Natural killer cell (primary cell): ENCODE measurements around the gene EPHB4. TPM values are rescaled to one million over a fixed set of nuclear protein-coding genes. Genes with fewer than 3 reads are reported as not detected.

Experiments
- ATAC-seq, 3 donors: fragments of 150-1000 bp in 2 of 3; fragments of 200-7000 bp in 1 of 3; cut with Tn5 transposase; 1 replicate in 1 of 3; 2 replicates in 2 of 3; pipeline ENCODE4 v1.10.0; 2021; ENCODE audit warnings: mild to moderate bottlenecking in 2 of 3, moderate library complexity in 2 of 3
- DNase-seq, 2 donors: peaks; one replicate each; pipeline versions ENCODE4 v3.0.0 to v3.0.0-alpha.2; 2013 to 2021; ENCODE audit warnings: mixed read lengths in 1 of 2
- H3K27ac ChIP-seq: one replicate; pipeline ENCODE4 v1.5.1; 2013; ENCODE audit warnings: mild to moderate bottlenecking, low read length
- H3K27me3 ChIP-seq: one replicate; pipeline ENCODE4 v1.6.1; 2013; ENCODE audit warnings: low read length; ENCODE audit not compliant: control insufficient read depth, insufficient read depth
- H3K36me3 ChIP-seq: one replicate; pipeline ENCODE4 v1.6.1; 2013; ENCODE audit warnings: low read length; ENCODE audit not compliant: control insufficient read depth, insufficient read depth
- H3K4me1 ChIP-seq: one replicate; pipeline ENCODE4 v1.6.1; 2013; ENCODE audit warnings: low read length; ENCODE audit not compliant: control insufficient read depth, insufficient read depth
- H3K4me3 ChIP-seq: one replicate; pipeline ENCODE4 v1.5.1; 2013; ENCODE audit warnings: low read length
- H3K9me3 ChIP-seq: one replicate; pipeline ENCODE4 v1.6.1; 2013; ENCODE audit warnings: low read length; ENCODE audit not compliant: control insufficient read depth, insufficient read depth
- H3K27ac Mint-ChIP-seq, 2 donors: one replicate each; pipeline ENCODE4 v1.8.0; 2022; ENCODE audit warnings: mild to moderate bottlenecking in 2 of 2, mixed read lengths in 2 of 2, moderate library complexity in 1 of 2
- H3K27me3 Mint-ChIP-seq, 2 donors: one replicate each; pipeline ENCODE4 v1.8.0; 2022; ENCODE audit warnings: low read depth in 2 of 2, mixed read lengths in 2 of 2
- H3K36me3 Mint-ChIP-seq: one replicate; pipeline ENCODE4 v1.8.0; 2022; ENCODE audit warnings: mixed read lengths
- H3K4me1 Mint-ChIP-seq, 2 donors: one replicate each; pipeline ENCODE4 v1.8.0; 2022; ENCODE audit warnings: mixed read lengths in 2 of 2
- H3K4me3 Mint-ChIP-seq: one replicate; pipeline ENCODE4 v1.8.0; 2022; ENCODE audit warnings: mild to moderate bottlenecking, moderate library complexity, mixed read lengths
- H3K9me3 Mint-ChIP-seq, 2 donors: one replicate each; pipeline ENCODE4 v1.8.0; 2022; ENCODE audit warnings: mixed read lengths in 2 of 2
- CTCF ChIP-seq: fragments of 200-600 bp; IDR thresholded peaks from one replicate; pipeline ENCODE4 v1.8.0; 2022; ENCODE audit warnings: antibody characterized with exemption
- whole genome bisulfite sequencing: methylation state at CpG from one replicate; pipeline ENCODE4 v1.1.7; 2013; ENCODE audit warnings: missing lambda C conversion rate; ENCODE audit not compliant: insufficient coverage; 5-methylcytosine and 5-hydroxymethylcytosine counted together
- intact Hi-C: fragments of 100-400 bp; cut with micrococcal nuclease; formaldehyde crosslinking; loops from one replicate; pipeline ENCODE4 v1.14.2; 2022
- total RNA-seq, 4 donors: library from RNA; stranded (reverse); fragments of 120-200 nt in 1 of 4; gene quantifications; one replicate each; pipeline versions ENCODE4 v1.2.3 to v1.2.4, GENCODE V29; 2013 to 2022

EPHB4 gene
- total RNA-seq, 3 donors from 2014 or later (not counting 1 experiment from before 2014, with no cell fraction given), result 0.66 to 1.5 (median 0.88) TPM

DNA sequence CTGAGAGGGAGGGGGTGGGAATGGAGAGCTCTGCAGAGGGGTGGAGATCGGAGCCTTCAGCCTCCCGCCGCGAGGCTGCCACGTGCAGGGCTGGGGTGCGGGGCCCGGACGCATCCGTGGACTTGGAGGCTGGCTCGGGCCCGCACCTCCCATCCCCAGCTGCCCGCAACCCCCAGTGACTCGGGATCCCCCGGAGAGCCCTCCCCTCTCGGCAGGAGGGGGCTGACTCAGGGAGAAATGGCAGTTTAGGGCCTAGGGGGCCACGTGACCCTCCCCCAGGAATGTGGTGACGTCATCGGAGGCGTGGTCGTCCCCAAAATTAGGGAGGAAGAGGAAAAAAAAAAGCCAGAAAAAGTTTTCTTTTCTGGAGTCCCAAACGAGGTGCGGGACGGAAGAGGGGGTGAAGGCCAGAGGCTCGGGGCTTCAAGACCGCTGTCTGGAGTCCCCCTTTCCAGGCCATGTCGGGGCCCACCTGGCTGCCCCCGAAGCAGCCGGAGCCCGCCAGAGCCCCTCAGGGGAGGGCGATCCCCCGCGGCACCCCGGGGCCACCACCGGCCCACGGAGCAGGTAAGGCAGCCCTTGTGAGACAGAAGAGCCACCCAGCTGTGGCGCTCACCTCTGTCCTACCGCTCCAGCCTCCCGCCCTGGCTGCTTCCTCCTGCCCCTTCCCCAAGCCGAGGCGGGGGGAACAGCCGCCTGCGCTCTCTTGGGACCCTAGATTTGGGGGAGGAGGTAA, 39.9 kb upstream of the EPHB4 start, which contains the start of gene TRIP6:
Gene TRIP6, plus strand, starts transcription at position 348 of the 736 bp plus-strand sequence. Its CDS starts 111 bp downstream, at position 459.
- WGBS, result 4% methylated on average over 37 of the region's 42 CpGs
- Mint-ChIP-seq H3K27me3 (peaks cover 0 to 9% of the 10 kb centered on the region in 2 donors), H3K4me1 (peaks cover 0 to 11% of the 10 kb centered on the region in 2 donors), H3K27ac (no peak within 1 kb of the TSS), H3K4me3 (peak within 1 kb of the TSS; percentile 31), H3K9me3 (no peaks in the 10 kb centered on the region), H3K36me3 (no peaks in the 10 kb centered on the region)
- Histone ChIP-seq H3K27ac (peak within 1 kb of the TSS; percentile 49), H3K4me1 (peaks cover 20% of the 10 kb centered on the region), H3K4me3 (peak within 1 kb of the TSS; percentile 43), H3K9me3 (no peaks in the 10 kb centered on the region), H3K36me3 (peaks cover 12% of the 10 kb centered on the region), H3K27me3 (peaks cover 9% of the 10 kb centered on the region)
- DNase-seq, result peak in 1 of 2 donors; percentile 53
- TF ChIP-seq CTCF, result no peak
- intact Hi-C loops, result no loop called here
- ATAC-seq, result peak; percentile 28 to 53 (median 32)

GRCh38 chr7:100866729-100867039, 39.4 kb upstream of the EPHB4 start:
- H3K4me3 ChIP-seq, result peak overlapping the region; percentile 43
- intact Hi-C loops, result no loop called here
- Mint-ChIP-seq H3K27me3 (peaks cover 0 to 9% of the 10 kb centered on the region in 2 donors), H3K36me3 (no peaks in the 10 kb centered on the region), H3K27ac (no peak overlapping the region), H3K4me3 (no peak overlapping the region), H3K9me3 (no peaks in the 10 kb centered on the region), H3K4me1 (peaks cover 0 to 11% of the 10 kb centered on the region in 2 donors)
- TF ChIP-seq CTCF, result no peak
- WGBS, result 64% methylated on average over 4 of the region's 5 CpGs
- H3K27me3 ChIP-seq, result peaks cover 9% of the 10 kb centered on the region
- peaks cover 20% of the 10 kb centered on the region for H3K4me1 ChIP-seq
- ATAC-seq, result no peak
- H3K36me3 ChIP-seq, result peaks cover 14% of the 10 kb centered on the region
- no peak overlapping the region for H3K27ac ChIP-seq
- no peak for DNase-seq
- H3K9me3 ChIP-seq, result no peaks in the 10 kb centered on the region

DNA sequence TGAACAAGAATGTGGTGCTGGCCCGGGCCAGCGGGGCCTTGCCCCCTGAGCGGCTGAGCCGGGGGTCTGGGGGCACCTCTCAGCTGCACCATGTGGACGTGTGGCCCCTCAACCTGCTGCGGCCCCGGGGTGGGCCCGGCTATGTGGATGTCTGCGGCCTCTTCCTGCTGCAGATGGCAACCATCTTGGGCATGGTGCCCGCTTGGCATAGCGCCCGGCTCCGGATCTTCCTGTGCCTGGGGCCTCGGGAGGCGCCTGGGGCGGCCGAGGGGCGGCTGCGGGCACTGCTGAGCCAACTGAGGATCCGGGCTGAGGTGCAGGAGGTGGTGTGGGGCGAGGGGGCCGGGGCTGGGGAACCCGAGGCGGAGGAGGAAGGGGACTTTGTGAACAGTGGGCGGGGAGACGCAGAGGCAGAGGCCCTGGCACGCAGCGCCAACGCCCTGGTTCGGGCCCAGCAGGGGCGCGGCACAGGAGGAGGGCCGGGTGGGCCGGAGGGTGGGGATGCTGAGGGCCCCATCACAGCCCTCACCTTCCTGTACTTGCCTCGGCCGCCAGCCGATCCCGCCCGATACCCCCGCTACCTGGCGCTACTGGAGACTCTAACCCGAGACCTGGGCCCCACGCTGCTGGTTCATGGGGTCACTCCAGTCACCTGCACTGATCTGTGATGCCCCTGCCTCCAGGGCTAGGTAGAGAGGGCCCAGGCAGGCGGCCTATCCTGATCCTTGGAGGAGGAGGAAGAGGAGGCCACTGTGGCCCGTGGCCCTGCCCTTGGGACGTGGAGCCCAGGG, 38.8 kb upstream of the EPHB4 start:
- Histone ChIP-seq H3K27ac (no peak overlapping the region), H3K36me3 (peaks cover 17% of the 10 kb centered on the region), H3K27me3 (peaks cover 9% of the 10 kb centered on the region), H3K4me3 (no peak overlapping the region), H3K4me1 (peaks cover 20% of the 10 kb centered on the region), H3K9me3 (no peaks in the 10 kb centered on the region)
- Mint-ChIP-seq H3K27ac (no peak overlapping the region), H3K4me3 (peak overlapping the region; percentile 28), H3K9me3 (no peaks in the 10 kb centered on the region), H3K4me1 (peaks cover 0 to 11% of the 10 kb centered on the region in 2 donors), H3K36me3 (no peaks in the 10 kb centered on the region), H3K27me3 (peaks cover 0 to 9% of the 10 kb centered on the region in 2 donors)
- DNase-seq, result peak in 1 of 2 donors; percentile 37
- TF ChIP-seq CTCF, result no peak
- 37% methylated on average over 46 of the region's 46 CpGs for WGBS
- intact Hi-C loops, result no loop called here
- ATAC-seq, result peak in 2 of 3 donors; percentile 32
